GM21576 (cell line): Measurements from ENCODE around the gene NPTX1.
"Not testable (repeated sequence)": the region's sequence is repeated elsewhere in the genome, so short reads cannot be mapped to it uniquely, and the experiment has no call there.

Experiments used
- ATAC-seq: cut with Tn5 transposase; IDR thresholded peaks from one replicate; pipeline ENCODE4 v1.9.1; 2021; ENCODE audit warnings: mild to moderate bottlenecking, moderate library complexity; ENCODE audit not compliant: unreplicated experiment

Gene NPTX1, protein sequence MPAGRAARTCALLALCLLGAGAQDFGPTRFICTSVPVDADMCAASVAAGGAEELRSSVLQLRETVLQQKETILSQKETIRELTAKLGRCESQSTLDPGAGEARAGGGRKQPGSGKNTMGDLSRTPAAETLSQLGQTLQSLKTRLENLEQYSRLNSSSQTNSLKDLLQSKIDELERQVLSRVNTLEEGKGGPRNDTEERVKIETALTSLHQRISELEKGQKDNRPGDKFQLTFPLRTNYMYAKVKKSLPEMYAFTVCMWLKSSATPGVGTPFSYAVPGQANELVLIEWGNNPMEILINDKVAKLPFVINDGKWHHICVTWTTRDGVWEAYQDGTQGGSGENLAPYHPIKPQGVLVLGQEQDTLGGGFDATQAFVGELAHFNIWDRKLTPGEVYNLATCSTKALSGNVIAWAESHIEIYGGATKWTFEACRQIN

DNA sequence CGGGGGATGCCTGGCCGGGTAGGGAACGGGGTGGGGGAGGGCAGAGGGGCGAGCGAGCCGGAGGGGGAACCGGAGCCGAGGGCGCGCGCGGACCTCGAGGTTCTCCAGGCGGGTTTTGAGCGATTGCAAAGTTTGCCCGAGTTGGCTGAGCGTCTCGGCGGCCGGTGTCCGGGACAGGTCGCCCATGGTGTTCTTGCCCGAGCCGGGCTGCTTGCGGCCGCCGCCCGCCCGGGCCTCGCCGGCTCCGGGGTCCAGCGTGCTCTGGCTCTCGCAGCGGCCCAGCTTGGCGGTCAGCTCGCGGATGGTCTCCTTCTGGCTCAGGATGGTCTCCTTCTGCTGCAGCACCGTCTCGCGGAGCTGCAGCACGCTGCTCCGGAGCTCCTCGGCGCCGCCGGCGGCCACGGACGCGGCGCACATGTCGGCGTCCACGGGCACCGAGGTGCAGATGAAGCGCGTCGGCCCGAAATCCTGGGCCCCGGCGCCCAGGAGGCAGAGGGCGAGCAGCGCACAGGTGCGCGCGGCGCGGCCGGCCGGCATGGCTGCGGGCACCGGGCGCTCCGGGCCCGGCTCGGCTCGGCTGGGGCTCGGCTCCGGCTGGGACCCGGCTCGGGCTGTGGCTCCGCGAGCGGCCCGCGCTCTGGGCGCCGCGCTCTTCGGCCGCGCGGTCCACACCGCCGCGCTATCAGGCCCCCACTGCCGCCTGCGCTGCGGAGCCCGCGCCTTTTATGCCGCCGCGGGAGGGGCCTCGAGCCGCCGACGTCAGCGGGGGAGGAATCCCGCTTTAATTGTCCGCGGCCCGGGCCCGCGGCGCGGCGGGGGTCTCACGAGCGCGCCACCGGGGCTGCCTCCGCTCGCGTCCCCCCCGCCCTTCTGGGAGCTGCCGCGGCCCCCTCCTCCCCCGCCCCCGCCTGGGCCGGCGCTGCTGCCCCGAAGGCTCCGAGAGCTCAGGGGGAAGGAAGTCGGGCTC is at the start of gene NPTX1:
Gene NPTX1, minus strand, starts transcription at position 698 of the 967 bp plus-strand sequence. Its CDS starts 161 bp downstream, at position 537.
- ATAC-seq = no peak

DNA sequence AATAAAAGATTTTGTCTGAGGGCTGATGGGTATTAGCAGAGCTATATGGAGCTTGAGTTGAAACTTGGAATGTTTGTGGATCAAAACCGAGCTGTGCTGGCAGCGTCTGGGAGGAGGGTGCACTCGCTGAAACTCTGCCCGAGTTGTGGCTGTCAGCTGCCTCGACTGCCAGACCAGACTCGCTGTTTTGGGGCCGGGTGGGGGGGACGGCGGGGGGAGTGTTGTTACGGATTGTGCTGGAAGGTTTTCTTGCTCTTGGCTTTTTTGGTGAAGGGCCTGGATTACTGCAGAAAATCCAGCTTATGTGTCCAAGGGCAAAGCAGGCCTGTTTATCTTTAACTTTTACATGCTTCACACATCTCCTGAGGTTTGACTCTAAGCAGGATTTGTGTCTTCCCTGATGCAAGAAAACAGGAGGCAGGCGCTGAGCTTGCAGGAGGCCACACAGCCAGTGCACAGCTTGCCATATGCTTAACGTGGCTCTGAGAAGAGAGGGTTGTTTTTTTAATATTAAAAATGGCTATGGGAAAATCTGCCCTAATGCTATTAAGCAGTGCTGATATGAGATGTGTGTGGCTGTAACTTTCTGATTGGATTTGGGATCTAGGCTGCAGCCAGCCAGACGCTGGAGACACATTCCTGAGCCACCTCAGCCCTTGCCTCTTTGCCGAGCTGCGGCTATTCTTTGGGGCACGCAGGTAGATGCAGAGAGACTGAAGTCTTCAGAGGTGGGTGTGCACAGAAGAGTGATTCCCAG is 47.7 kb upstream of the NPTX1 start:
- ATAC-seq = no peak

DNA sequence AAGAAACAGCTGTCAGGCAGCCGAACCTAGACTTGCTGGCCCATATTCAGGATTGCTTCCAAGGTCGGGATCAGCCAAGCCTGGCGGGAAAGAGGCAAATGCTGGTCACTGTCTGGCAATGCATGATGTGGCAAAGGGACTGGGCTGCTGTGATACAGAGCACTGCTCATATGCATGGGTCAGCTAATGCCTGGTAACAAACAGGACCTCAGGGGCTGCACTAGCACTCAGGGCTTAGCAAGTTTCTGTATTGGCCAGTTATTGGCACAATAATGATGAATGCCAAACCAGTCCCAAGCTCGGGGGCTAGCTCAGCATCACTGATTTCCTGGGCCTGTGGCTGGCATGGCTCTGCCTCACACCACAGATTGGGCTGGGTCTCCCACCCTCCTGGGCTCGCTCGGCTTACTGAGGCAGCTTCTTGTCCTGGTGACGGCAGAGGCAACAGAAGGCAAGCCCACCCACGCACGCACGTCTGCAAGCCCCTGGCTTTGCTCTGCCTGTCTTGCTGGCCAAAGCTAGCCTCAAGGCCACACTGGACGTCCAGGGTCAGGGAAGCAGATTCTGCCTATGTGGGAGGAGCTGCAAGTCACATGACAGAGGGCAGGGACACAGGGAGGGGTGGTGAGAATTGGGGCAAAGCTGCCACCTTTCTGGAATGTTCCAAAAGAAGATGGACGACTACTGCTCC is 46.8 kb upstream of the NPTX1 start:
- ATAC-seq = no peak

DNA sequence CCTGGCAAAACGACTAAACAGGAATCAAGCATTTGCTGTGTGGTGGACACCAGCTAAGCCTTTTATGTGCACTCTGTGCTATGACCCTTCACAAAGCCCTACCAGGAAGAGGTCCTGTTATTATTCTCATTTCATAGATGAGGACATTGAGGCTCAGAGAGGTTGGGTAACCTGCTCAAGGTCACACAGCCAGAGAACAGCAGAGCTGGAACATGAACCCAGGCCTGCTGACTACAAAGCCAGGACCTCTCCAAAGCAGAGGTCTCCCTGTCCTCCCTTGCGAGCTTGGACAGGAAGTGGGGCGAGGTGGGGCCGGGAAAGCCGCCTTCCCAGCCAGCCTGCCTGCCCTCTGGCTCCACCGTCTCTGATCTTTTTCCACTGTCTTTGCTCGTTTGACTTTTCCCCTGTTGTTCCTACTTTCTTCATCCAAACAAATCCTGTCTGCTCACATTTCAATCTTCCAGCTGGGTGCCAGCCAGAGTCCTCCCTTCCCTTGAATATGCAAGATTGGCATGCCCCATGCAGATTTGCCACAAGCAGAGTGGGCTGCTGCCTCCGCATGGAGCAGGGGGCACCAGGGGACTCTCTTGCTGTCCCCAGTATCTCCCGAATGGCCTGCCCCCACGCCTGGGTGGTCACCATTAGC is 44.5 kb upstream of the NPTX1 start:
- no peak for ATAC-seq

DNA sequence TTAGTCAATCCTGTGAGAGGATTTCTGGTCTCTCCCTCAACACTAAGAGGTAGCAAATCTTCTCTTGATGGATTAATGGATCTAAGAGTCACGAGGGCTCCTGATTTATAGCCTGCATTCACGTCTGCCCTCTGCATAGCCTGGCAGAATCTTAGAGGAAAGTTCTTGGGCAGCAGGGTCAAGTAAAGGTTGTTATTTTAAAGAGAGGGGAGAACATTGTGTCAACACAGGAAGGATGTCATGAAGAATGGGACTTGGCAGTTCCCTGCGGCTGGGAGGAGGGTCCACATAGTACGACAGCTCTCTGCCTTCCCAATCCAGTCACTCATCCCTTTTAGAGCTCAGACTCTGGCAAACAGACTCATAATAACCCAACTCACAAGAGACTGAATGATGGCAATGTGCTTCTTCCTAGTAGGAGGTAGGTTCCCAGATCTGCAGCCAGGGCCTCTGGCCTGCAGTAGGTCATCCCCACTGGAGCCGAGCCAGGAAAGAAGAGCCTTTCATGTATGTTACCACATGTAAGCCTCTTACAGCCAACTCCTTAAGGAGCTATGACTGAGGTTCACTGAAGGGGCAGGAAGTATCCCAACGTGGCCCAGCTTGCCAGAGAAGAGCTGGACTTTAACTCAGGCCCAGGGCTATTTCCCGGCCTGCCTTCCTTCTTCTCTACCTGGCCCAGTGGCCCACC is 42.8 kb upstream of the NPTX1 start:
- no peak for ATAC-seq

DNA sequence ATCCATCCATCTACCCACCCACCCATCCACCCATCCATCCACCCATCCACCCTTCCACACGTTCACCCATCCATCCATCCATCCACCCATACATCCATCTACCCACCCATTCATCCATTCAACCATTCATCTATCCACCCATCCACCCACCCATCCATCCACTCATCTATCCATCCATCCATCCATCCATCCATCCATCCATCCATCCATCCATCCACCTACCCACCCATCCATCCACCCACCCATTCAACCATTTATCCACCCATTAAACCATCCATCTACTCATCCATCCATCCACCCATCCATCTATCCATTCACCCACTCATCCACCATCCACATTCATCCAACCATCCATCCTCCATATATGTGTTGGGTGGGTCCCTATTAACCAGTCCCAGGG is 42.0 kb upstream of the NPTX1 start:
- no peak for ATAC-seq

DNA sequence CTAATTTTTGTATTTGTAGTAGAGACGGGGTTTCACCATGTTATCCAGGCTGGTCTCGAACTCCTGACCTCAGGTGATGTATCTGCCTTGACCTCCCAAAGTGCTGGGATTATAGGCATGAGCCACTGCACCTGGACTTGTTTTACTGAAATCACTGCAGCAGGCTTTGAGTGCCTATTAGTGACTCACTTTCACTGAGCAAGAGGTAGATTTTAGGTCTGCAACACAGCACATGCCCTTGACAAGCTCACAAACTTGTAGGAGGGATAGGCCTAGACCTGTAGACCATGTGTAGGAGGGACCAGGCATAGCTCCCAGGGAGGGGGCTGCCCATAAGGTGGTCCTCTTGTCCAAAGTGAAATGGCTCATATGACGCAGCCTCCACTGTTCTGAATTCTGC is 41.2 kb upstream of the NPTX1 start:
- no peak for ATAC-seq

DNA sequence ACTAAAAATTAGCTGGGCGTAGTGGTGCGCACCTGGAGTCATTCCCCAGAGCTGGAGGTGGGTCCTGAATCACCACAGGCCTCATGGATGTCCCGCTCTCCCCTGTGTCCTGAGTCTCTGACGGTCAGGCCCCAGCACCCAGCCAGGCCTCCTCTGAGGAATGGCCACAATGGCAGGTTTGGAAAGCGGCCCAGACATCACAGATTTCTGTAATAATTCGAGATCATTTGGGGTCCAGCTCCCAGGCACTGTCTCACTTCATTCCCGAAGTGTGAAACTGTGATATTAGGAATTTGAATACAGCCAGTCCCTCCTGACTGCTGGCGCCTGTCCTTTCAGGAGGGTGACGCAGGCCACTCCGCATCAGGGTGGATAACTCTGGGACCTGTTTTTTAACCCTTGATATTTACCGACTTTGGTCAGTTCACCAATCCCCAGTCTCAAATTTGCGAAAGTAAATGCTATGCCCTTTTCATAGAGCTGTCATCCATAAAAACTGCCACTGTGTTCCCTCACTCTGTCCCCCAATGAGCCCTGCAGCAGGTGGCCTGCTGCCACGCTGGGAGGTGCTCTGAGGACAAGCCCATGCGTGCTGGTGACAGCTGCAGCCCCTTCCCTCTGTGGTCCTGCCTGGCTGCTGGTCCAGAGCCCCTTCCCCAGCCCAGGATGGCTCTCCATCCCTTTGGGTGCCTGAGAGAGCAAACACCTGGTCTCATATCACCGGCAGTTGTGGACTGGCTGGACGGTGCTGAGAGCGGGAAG is 39.9 kb upstream of the NPTX1 start:
- no peak for ATAC-seq

DNA sequence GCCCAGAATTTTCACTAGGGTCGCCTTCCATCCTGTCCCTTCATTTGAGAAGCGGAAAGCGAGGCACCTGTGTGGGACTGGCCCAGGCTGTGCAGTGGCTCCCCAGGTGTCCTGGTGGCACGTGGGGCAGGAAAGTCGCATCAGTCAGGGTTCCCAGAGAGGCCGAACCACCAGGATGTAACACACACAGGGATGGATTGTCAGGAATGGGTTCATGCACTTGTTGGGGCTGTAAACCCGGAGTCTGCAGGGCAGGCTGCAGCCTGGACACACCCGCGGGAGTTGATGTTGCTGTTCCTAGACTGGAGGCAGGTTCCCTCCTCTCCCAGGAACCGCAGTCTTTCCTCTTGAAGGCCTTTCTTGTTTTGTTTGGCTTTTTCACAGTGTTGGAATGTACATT is 37.5 kb upstream of the NPTX1 start:
- ATAC-seq = no peak

DNA sequence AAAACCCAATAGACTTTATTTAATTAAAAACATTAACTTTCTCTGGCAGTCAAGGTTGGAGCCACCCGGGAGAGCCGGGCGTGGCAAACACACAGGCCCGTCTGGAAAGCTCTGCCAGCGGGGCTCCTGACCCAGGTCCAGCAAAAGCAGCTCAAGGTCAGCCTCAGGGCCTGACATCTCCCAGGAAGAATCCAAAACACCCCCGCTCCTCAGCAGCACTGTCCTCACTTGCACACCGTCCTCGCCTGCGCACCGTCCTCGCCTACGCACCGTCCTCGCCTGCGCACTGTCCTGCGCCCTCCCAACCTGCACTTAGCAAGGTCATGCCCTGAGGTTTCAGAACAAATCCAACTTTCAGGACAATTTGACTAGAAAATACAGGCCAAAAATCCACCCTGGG is 36.8 kb upstream of the NPTX1 start:
- ATAC-seq = no peak

DNA sequence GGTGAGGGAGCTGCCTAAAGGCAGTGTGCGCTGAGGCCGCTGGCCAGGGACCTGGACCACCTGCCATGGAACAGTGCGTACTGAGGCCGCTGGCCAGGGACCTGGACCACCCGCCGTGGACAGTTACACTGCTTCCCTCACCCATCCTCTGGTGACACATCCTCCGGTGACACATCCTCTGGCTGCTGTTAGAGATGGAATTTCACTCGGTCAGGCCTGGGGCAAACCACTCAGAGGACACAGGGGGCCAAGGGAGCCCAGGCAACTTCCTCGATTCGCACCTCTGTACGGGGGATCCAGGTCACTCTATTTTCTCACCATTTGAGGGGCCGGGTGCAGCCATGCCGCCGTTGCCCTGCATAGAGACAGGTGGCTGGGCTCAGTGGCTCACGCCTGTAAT is 35.8 kb upstream of the NPTX1 start:
- ATAC-seq = no peak

DNA sequence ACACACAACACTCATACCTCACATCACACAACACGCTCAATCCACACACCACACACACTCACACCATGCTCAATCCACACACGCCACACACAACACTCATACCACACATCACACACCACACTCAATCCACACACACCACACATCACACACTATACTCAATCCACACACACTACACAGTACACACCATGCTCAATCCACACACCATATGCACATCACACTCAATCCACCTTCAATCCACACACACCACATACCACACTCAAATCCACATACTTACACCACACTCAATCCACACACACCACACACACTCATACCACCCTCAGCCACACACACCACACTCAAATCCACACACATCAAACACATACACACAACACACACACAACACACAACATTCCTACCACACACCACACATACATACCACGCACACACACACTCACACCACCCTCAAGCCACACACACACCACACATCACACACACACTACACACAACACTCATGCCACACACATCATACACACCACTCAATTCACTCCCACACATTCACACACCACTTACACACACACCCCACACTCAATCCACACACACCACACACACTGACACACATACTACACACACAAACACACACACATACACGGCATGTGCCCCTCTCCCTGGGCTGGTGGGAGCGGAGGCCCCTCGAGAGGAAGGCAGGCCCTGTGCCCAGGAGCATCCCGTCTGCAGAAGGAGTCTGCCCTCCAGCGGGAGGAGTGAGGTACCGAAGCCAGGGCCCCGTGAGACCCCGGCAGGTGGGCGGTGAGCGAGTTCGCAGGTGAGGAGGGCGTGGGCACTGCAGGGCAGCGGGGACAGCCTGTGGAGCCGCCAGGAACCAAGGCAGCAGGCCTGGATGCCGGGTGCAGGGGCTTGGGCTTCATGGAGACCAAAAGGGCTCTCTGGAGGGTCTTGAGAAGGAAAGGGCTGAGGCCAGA is 35.1 kb upstream of the NPTX1 start:
- no peak for ATAC-seq

DNA sequence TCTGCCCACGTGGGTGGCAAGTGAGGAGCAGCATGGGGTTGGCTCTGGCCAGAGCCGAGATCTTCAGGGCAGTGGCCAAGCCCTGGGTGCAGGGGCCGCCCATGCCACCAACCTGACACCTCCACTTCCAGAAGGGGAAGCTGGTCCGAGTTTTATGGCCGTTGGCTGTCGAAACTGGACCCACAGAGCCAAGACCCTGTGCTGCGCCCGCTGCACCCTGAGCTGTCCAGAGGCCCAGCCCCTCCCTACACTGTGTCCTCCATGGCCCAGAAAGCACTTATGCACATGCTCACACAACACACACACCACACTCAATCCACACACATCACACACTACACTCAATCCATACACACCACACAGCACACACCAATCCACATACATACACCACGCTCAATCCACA is 34.4 kb upstream of the NPTX1 start:
- no peak for ATAC-seq

DNA sequence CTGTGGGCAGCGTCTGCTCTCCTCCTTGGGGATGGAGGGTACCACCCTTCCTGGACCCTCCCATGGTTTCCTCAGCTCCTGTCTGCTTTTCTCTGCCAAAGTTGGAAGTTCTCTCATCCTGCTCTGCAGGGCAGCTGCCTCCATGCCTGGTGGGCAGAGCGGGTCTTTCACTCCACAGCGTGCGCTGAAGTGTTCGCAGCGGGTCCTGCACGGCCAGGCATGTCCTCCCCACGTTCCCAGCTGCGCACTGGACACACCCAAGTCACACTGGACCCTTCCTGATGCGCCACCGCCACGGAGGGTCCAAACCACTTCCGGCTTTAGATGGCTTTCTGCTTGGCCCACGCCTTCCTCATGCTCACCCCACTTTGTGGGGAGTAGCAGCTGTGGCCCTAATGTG is 33.7 kb upstream of the NPTX1 start:
- no peak for ATAC-seq

DNA sequence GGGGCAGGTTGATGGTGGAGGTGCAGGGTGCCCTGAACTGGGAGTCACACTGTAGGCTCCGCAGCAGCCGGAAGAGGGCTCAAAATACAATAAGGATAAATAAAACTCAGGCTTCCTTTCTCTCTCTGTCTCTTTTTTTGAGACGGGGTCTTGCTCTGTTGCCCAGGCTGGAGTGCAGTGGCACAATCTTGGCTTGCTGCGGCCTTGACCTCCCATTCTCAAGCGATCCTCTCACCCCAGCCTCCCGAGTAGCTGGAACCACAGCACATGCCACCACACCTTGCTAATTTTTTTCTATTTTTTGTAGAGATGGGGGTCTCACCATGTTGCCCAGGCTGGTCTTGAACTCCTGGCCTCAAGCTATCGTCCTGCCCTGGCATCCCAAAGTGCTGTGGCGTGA is 32.9 kb upstream of the NPTX1 start:
- ATAC-seq = no peak

DNA sequence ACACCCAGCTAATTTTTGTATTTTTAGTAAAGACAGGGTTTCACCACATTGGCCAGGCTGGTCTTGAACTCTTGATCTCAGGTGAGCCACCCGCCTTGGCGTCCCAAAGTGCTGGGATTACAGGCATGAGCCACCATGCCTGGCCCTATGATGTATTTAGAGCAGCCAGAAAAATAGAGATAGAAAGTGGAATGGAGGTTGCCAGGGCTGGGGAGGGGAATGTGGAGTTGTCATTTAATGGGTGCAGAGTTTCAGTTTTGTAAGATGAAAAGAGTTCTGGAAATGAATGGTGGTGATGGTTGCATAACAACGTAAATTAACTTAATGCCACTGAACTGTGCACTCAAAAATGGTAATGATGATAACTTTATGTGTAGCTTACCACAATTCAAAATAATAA is 31.6 kb upstream of the NPTX1 start:
- ATAC-seq = no peak

DNA sequence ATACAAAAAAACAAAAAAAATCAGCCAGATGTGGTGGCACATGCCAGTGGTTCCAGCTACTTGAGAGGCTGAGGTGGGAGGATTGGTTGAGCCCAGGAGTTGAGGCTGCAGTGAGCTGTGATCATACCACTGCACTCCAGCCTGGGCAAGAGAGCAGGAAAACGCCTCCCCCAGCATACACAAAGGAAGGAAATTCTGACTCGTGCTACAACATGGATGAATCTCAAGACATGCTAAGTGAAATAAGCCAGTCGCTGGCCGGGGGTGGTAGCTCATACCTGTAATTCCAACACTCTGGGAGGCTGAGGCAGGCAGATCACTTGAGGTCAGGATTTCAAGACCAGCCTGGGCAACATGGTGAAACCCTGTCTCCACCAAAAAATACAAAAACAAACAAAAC is 30.8 kb upstream of the NPTX1 start:
- not testable (repeated sequence) for ATAC-seq
